Karpas-422 (cell line): ENCODE results near the gene VSIG2. TPM values are rescaled to one million over a fixed set of nuclear protein-coding genes. Genes with fewer than 3 reads are reported as not detected.
A peak's percentile ranks its signal among the peaks of the same experiment; 100 is the strongest.

Source experiments
- DNase-seq: peaks from one replicate; pipeline ENCODE4 v3.0.0-alpha.2; 2015
- H2AFZ ChIP-seq: fragments of 200-600 bp; sonication (generic); 2 replicates; pipeline ENCODE4 v1.6.1; 2014; ENCODE audit warnings: antibody characterized with exemption, low read length, mixed read lengths
- H3K27ac ChIP-seq: fragments of 200-600 bp; sonication (generic); 2 replicates; pipeline ENCODE4 v1.5.1; 2014; ENCODE audit warnings: mild to moderate bottlenecking, low read length, moderate library complexity
- H3K27me3 ChIP-seq: fragments of 200-600 bp; sonication (generic); 2 replicates; pipeline ENCODE4 v1.6.1; 2014; ENCODE audit warnings: low read length, mixed read lengths
- H3K36me3 ChIP-seq: fragments of 200-600 bp; sonication (generic); 2 replicates; pipeline ENCODE4 v1.6.1; 2014; ENCODE audit warnings: low read length, mixed read lengths; ENCODE audit not compliant: insufficient read depth
- H3K4me1 ChIP-seq: fragments of 200-600 bp; sonication (generic); 2 replicates; pipeline ENCODE4 v1.6.1; 2014; ENCODE audit warnings: mild to moderate bottlenecking, low read length, mixed read lengths
- H3K4me2 ChIP-seq: fragments of 200-600 bp; sonication (generic); 2 replicates; pipeline ENCODE4 v1.6.1; 2014; ENCODE audit warnings: low read length, low read depth, mild to moderate bottlenecking; ENCODE audit not compliant: poor library complexity, severe bottlenecking
- H3K4me3 ChIP-seq: fragments of 200-600 bp; sonication (generic); 2 replicates; pipeline ENCODE4 v1.5.1; 2014; ENCODE audit warnings: mild to moderate bottlenecking, antibody characterized with exemption, low read length, mixed read lengths
- H3K79me2 ChIP-seq: fragments of 200-600 bp; sonication (generic); 2 replicates; pipeline ENCODE4 v1.6.1; 2014; ENCODE audit warnings: mild to moderate bottlenecking, low read length, mixed read lengths
- H3K9ac ChIP-seq: fragments of 200-600 bp; sonication (generic); 2 replicates; pipeline ENCODE4 v1.6.0; 2014; ENCODE audit warnings: low read length
- H3K9me2 ChIP-seq: fragments of 200-600 bp; sonication (generic), shearing (Covaris generic); replicated peaks from 2 replicates; pipeline ENCODE4 v1.6.0; 2014; ENCODE audit warnings: mild to moderate bottlenecking, low read length, moderate library complexity; ENCODE audit not compliant: insufficient read depth
- H3K9me3 ChIP-seq: fragments of 300-700, 200-600 bp; sonication (generic); 2 replicates; pipeline ENCODE4 v1.6.1; 2014; ENCODE audit warnings: low read length, mixed read lengths
- H4K20me1 ChIP-seq: fragments of 200-600 bp; sonication (generic); 2 replicates; pipeline ENCODE4 v1.6.1; 2014; ENCODE audit warnings: mild to moderate bottlenecking, antibody characterized with exemption, low read length, low read depth; ENCODE audit not compliant: insufficient read depth
- total RNA-seq: library from RNA; depleted of rRNA; stranded (reverse); fragments of >200 nt; shearing (Covaris generic); gene quantifications from 2 replicates; pipeline ENCODE4 v1.2.3, GENCODE V29; 2014; ENCODE audit warnings: low replicate concordance

Gene VSIG2
- total RNA-seq, 1 experiment from 2014 or later: not detected

DNA sequence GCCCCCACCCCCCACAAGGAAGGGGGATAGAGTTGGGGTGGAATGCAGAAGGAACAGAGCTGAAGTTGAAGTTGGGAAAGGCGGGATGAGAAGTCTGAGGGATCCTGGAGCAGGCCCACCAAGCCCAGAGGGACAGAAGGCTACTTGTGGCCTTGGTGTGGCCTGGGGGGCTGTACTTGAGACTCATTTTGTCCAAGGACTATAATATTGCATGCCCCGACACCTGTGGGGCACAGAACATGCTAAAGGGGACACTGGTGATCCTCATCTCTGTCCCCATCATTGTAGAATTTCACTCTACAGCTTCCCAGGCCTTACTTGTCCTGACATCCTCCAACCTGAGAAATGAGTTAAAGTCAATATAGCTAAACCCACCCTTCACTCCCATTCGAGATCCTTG lies 8.8 kb upstream of the VSIG2 start:
- Histone ChIP-seq H3K4me3 (no peak overlapping the region), H3K9ac (no peak overlapping the region), H3K4me1 (peaks cover 24% of the 10 kb centered on the region)

DNA sequence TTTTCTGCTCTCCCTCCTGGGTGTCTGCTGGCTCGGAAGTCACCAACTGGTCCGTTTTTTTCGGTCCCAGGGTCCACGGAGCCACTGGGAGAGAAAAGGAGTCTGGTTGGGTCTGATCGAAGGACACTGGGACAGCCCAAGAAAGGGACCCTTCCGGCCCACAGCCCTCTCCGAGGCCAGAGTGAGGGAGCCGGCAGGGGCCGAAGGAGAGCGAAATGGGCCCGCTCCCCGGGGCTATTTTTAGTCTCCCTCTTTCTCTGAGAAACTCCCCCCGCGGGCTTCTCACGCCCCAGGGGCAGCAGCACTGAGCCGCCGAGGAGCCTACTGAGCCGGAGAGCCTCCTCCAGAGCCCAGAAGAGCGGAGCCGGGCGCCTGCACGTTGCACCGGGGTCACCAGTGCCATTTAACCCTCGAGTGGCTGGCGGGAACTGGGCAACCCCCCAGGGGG lies 8.2 kb upstream of the VSIG2 start:
- no peak overlapping the region for H3K4me2 ChIP-seq
- no peaks in the 10 kb centered on the region for H3K9me2 ChIP-seq
- H3K27ac ChIP-seq: no peak overlapping the region
- H3K4me3 ChIP-seq: no peak overlapping the region
- no peak overlapping the region for H2AFZ ChIP-seq
- no peaks in the 10 kb centered on the region for H3K79me2 ChIP-seq
- no peaks in the 10 kb centered on the region for H3K9me3 ChIP-seq
- no peaks in the 10 kb centered on the region for H4K20me1 ChIP-seq
- H3K9ac ChIP-seq: no peak overlapping the region
- H3K4me1 ChIP-seq: peaks cover 24% of the 10 kb centered on the region
- H3K36me3 ChIP-seq: no peaks in the 10 kb centered on the region
- no peaks in the 10 kb centered on the region for H3K27me3 ChIP-seq
- no peak for DNase-seq

More for the DNA sequence above, 8.8 kb upstream of the VSIG2 start:
- Histone ChIP-seq H4K20me1 (no peaks in the 10 kb centered on the region), H3K27me3 (no peaks in the 10 kb centered on the region), H2AFZ (no peak overlapping the region), H3K27ac (no peak overlapping the region), H3K9me2 (no peaks in the 10 kb centered on the region), H3K4me2 (no peak overlapping the region), H3K9me3 (no peaks in the 10 kb centered on the region), H3K36me3 (no peaks in the 10 kb centered on the region), H3K79me2 (no peaks in the 10 kb centered on the region)
- no peak for DNase-seq

DNA sequence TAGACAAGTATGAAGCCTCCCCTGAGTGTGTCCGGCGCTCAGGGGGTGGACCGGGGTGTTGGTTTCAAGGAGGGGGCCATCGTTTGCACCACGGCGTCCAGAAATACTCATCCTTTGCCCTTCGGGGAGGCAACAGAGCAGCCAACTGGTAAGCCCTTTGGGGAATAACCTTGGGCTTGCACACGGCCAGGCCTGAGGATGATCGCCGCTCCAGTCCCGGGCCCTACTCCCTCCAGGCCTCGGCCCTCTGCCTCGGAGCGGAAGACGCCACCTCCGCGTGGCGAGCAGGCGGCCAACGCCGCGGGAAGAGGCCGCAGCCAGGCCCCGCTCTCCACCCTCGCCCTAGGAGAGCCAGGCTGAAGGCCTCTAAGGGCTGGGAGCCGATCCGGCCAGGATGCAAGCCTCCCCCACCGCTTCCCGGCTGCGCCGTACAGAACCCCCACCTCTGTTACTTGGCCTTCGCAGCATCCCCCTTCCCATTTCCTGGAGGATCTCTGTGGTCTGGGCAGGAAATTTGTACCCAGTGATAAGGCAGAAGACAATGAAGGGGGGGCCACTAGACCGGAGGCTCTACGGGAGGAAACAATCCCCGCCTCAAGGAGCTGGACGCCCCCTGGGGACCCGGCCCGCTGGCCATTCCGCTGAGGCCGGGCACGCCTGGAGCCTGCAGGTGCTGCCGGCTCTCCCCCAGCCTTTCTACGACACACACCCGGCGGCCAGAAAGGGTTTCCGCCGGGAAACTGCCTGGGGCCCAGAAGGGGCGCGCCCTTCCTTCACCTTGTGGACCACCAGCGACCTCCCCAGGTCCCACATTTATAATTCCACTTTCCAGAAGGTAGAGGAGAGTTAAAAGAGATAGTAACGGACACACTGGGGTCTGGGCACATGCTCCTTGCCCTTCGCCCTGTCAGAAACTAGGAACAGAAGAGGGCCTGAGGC lies 7.5 kb upstream of the VSIG2 start:
- H3K9ac ChIP-seq: no peak overlapping the region
- H4K20me1 ChIP-seq: no peaks in the 10 kb centered on the region
- H3K9me3 ChIP-seq: no peaks in the 10 kb centered on the region
- H3K9me2 ChIP-seq: no peaks in the 10 kb centered on the region
- no peak overlapping the region for H3K4me3 ChIP-seq
- H3K27ac ChIP-seq: no peak overlapping the region
- H3K36me3 ChIP-seq: no peaks in the 10 kb centered on the region
- H3K4me1 ChIP-seq: peaks cover 24% of the 10 kb centered on the region
- no peaks in the 10 kb centered on the region for H3K27me3 ChIP-seq
- no peak overlapping the region for H3K4me2 ChIP-seq
- H2AFZ ChIP-seq: no peak overlapping the region
- DNase-seq: no peak
- H3K79me2 ChIP-seq: no peaks in the 10 kb centered on the region

DNA sequence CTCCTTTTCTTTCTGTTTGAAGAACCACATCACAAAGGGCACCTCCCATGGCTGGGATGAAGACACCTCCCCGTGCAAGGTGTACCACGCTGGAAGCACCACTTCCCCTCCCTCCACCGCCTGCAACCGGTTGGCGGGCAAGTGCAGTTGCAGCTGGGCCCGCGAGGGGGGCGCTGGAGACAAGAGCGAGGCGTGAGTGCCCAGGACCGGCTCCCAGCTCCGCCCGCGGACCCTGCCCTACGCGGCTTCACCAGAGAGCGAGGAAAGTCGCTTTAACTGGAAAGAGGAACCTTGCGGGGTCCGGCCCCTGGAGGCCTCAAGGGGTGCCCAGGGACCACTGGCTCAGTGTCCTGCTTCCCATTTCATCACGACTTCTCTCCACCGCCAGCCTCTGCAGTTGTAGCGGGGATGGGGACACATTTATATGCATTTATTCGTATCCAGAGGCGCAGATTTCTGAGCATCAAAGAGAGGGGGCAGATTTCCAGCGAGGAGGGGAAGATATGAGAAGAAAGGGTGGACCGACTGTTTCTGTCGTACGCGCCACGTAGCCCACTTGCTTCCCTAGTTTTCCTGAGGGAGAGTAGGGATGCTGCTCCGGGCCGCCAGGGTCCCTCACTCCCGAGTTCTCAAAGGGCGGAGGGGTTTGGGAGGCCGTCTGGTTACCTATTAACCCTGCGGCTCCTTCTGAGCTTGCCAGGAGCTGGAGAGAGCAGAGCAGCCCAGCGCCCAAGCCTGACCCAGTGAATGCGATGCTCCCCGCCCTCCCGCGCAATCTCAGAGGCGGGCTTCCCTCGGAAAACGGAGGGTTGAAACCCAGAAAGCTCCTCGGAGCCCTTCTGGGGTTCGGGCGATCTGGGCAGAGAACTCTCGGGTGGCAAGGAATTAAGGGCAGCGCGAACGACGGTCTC lies 6.6 kb upstream of the VSIG2 start:
- Histone ChIP-seq H3K27ac (no peak overlapping the region), H3K4me3 (no peak overlapping the region), H3K4me1 (peaks cover 20% of the 10 kb centered on the region), H3K9me2 (no peaks in the 10 kb centered on the region), H3K27me3 (no peaks in the 10 kb centered on the region), H3K79me2 (no peaks in the 10 kb centered on the region), H2AFZ (no peak overlapping the region), H3K9ac (no peak overlapping the region), H3K9me3 (no peaks in the 10 kb centered on the region), H3K4me2 (peak overlapping the region; percentile 34), H4K20me1 (no peaks in the 10 kb centered on the region), H3K36me3 (no peaks in the 10 kb centered on the region)
- DNase-seq: peak; percentile 84

DNA sequence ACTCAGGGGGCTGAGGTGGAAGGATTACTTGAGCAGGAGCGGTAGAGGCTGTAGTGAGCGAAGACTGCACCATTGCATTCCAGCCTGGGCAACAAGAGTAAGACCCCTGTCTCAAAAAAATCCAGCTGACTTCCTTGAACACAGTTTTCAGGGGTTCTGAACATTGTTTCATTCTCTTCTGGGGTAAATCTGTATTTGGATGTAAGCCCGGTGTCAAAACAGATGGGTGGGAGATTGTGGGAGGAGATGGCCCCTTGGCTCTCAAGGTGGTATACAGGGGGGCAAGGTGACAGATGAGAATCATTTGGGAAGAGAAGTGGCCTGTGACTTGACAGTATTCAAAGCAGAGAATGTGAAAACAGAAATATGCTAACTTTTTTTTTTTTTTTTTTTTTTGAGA lies 5.3 kb upstream of the VSIG2 start:
- no peak for DNase-seq
- H3K36me3 ChIP-seq: no peaks in the 10 kb centered on the region
- no peaks in the 10 kb centered on the region for H3K9me3 ChIP-seq
- H3K9ac ChIP-seq: no peak overlapping the region
- H3K4me2 ChIP-seq: no peak overlapping the region
- H3K4me3 ChIP-seq: no peak overlapping the region
- H3K27ac ChIP-seq: no peak overlapping the region
- H3K4me1 ChIP-seq: peaks cover 10% of the 10 kb centered on the region
- no peaks in the 10 kb centered on the region for H3K27me3 ChIP-seq
- no peaks in the 10 kb centered on the region for H3K79me2 ChIP-seq
- H2AFZ ChIP-seq: no peak overlapping the region
- H4K20me1 ChIP-seq: no peaks in the 10 kb centered on the region
- no peaks in the 10 kb centered on the region for H3K9me2 ChIP-seq

DNA sequence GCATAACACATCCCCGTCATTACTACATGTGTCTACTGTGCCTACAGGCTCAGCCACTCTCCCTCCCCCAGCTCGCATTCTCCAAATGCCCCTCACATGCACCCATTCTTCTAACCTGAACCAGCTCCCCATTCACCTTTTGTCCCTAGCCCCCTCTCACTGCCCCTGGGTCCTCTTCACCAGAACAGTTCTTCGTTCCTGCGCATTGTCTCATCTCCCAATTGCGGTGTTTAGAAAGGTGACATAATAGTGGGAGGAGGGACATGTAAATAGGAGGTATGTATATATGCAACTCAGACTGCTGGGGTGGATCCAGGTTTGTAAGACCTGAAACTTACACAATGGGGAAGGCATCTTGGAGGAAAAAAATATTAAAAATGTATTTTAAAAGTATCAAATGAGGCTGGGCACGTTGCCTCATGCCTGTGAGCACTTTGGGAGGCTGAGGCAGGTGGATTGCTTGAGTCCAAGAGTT lies 4.7 kb upstream of the VSIG2 start:
- no peak overlapping the region for H3K9ac ChIP-seq
- H3K27ac ChIP-seq: no peak overlapping the region
- H2AFZ ChIP-seq: no peak overlapping the region
- no peak for DNase-seq
- H3K4me2 ChIP-seq: no peak overlapping the region
- peaks cover 7% of the 10 kb centered on the region for H3K4me1 ChIP-seq
- H4K20me1 ChIP-seq: no peaks in the 10 kb centered on the region
- no peak overlapping the region for H3K4me3 ChIP-seq
- H3K79me2 ChIP-seq: no peaks in the 10 kb centered on the region
- H3K27me3 ChIP-seq: no peaks in the 10 kb centered on the region
- no peaks in the 10 kb centered on the region for H3K36me3 ChIP-seq
- H3K9me2 ChIP-seq: no peaks in the 10 kb centered on the region
- H3K9me3 ChIP-seq: no peaks in the 10 kb centered on the region

DNA sequence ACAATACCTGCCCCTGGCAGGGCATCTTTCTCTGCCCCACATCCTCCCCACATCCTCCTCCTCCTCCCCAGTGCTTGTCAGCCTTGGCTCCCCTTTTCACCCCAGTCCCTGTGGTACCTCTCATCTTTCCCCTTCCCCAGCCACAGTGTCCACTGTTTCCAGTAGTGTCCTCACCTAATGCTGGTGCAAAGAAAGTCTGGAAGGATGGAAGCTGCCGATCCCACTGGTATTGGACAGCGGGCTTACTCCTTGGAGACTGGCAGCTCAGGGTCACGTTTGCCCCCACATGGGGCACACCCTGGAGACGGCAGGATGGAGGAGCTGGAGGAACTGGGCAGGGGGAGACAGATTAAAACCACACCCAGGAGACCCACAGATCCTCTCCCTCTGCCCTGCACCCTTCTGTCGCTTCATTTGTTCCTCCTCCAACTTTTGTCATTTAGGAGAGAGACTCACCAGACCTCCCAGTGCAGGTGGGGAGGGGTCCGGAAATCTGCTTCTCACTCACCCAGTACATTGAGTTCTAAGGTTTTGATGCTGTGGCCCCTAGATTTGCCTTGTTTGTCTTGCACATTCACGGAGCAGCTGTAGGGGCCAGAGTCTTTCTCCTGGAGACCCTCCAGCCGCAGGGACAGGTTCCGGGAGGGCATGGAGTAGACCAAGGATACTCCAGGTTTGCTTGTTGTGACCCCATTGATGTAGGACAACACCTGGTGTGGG lies 4.1 kb upstream of the VSIG2 start:
- H3K36me3 ChIP-seq: no peaks in the 10 kb centered on the region
- H3K4me1 ChIP-seq: peaks cover 4% of the 10 kb centered on the region; the same call in 1 of the 2 replicates
- H3K4me2 ChIP-seq: no peak overlapping the region
- no peak overlapping the region for H2AFZ ChIP-seq
- no peaks in the 10 kb centered on the region for H3K79me2 ChIP-seq
- H3K9me3 ChIP-seq: no peaks in the 10 kb centered on the region
- no peaks in the 10 kb centered on the region for H3K9me2 ChIP-seq
- no peaks in the 10 kb centered on the region for H3K27me3 ChIP-seq
- no peak for DNase-seq
- no peak overlapping the region for H3K4me3 ChIP-seq
- no peak overlapping the region for H3K27ac ChIP-seq
- H3K9ac ChIP-seq: no peak overlapping the region
- H4K20me1 ChIP-seq: no peaks in the 10 kb centered on the region
